ENCODE results near the gene ATP13A2.

Gene ATP13A2

DNA sequence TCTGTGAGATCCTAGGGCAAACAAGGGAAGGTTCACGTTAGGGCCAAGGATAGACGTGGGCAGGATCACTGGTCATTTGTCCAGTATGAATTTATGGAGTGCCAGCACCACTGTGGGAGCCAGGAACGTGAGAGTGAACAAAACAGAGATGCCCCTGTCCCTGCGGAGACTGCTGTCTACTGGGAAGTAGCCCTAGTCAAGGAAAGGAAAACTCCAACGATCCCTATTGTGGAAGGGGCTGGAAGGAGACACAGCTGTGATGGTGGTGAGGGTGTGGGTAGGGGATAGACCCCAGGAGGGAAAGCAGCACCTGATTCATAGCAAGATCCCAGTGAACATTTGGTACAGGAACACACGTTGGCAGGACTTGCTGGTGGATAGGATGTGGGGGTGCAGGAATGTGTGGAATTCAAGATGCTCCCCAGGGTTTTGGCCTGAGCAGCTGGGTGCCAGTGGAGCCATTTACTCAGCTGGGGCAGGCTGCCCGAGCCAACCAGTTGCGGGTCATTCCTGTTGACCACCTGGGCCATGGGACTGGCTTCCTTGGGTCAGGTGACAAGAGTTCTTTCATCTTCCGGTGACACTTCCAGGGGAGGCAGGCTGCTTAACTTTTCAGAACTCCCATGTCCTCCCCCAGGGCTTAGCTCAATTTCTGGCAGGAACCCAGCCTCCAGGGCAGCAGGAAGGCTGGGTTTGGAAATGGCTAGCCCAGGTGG is 1.2 kb upstream of the ATP13A2 start:
- TF ChIP-seq CTCF (IDR thresholded peaks at IDR 0.05; ENCODE audit: extremely low read depth, missing control alignments) = no peak
- DNase-seq (ENCODE audit: low spot score) = no peak

DNA sequence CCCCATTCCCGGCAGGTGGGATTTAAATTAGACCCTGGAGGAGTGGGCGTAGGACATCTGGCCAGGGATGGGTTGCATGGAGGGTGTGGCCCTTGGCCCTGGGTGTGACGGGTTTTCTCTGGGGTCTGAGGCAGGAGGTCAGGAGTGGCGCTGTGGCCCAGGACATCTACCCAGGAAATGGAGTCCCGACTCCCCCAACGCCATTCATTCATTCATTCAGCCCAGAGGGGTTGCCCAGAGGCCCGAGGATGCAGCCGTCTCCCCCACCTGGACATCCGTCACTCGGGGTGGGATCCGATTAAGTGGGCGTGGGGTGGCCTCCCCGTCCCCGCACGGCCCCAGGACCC is 663 bp downstream of the ATP13A2 start:
- peak; percentile 67 for DNase-seq (ENCODE audit: low spot score)
- no peak for TF ChIP-seq CTCF (IDR thresholded peaks at IDR 0.05; ENCODE audit: extremely low read depth, missing control alignments)

DNA sequence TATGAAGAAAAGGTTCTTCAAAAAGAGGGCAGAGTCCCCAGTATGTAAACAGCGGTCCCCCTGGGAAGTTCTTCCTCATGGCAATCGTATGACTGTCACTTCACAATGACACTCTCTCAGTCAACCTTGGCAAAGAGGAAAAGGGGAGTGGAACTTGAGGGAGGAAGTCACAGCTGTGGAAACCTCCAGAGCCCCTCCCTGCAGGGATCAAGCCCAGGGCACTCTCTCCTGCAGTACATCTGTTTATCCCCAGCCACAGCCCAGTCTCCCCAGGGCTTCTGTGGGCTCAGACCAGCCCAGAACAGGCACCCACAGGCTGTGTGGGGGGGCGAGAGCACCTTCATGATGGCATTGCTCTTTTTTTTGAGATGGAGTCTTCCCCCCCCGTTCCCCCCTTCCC is 2.0 kb downstream of the ATP13A2 start:
- DNase-seq (ENCODE audit: low spot score) = peak; percentile 37
- no peak for TF ChIP-seq CTCF (IDR thresholded peaks at IDR 0.05; ENCODE audit: extremely low read depth, missing control alignments)

GRCh38 chr1:17008208-17008855 is 3.4 kb downstream of the ATP13A2 start:
- no peak for DNase-seq (ENCODE audit: low spot score)
- no peak for TF ChIP-seq CTCF (IDR thresholded peaks at IDR 0.05; ENCODE audit: extremely low read depth, missing control alignments)

GRCh38 chr1:17007121-17007520 is 4.6 kb downstream of the ATP13A2 start:
- DNase-seq (ENCODE audit: low spot score) = no peak
- no peak for TF ChIP-seq CTCF (IDR thresholded peaks at IDR 0.05; ENCODE audit: extremely low read depth, missing control alignments)

DNA sequence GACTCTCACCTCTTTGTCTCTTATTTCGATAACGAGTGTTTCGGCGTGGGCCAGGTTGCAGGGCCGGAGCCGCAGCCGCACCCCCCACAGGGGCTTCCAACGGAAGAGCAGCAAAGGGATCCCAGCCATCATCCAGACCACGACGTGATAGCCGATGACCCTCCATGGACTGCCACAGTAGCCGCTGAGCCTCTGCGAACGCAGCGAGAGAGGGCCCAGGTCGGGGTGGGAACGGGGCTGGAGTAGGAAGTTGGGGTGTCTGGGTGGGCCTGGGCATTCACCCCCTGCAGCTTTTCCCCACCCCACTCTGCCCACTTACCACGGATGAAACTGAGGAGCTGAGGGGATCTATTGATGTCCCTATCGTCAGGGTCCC is 6.4 kb downstream of the ATP13A2 start:
- DNase-seq (ENCODE audit: low spot score) = no peak
- no peak for TF ChIP-seq CTCF (IDR thresholded peaks at IDR 0.05; ENCODE audit: extremely low read depth, missing control alignments)

GRCh38 chr1:17004466-17005364 is 7.0 kb downstream of the ATP13A2 start:
- DNase-seq (ENCODE audit: low spot score) = no peak
- no peak for TF ChIP-seq CTCF (IDR thresholded peaks at IDR 0.05; ENCODE audit: extremely low read depth, missing control alignments)

All from GM20000 (cell line).